Ammon's horn (tissue), 1 donor: ENCODE results near the gene PALLD.

Source experiments
- DNase-seq: peaks from one replicate; pipeline ENCODE4 v3.0.0-alpha.2; 2016; ENCODE audit warnings: low spot score

PALLD gene

DNA sequence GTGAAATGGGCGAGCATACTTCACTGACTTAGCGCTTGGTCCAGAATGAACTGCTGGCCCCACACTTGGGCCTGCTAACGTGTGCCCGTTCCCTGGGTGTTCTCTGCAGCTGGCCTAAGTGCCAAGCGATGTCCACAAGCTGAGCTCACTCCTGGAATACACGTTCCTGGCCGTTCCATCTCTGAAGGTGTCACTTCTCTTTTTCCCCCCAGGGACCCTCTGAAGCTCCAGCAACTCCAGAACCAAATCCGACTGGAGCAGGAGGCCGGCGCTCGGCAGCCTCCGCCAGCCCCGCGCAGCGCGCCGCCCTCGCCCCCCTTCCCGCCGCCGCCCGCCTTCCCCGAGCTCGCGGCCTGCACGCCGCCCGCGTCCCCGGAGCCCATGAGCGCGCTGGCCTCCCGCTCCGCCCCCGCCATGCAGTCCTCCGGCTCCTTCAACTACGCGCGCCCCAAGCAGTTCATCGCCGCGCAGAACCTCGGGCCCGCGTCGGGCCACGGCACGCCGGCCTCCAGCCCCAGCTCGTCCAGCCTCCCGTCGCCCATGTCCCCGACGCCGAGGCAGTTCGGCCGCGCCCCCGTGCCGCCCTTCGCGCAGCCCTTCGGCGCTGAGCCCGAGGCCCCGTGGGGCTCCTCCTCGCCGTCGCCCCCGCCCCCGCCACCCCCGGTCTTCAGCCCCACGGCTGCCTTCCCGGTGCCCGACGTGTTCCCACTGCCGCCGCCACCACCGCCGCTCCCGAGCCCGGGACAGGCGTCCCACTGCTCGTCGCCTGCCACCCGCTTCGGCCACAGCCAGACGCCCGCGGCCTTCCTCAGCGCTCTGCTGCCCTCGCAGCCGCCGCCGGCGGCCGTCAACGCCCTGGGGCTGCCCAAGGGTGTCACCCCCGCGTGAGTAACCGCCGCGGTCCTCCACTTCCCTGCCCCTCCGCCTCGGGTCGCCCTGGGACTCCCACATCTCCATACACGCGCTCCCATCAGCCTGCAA is 380.9 kb downstream of the PALLD start:
- DNase-seq, result peak; percentile 34

DNA sequence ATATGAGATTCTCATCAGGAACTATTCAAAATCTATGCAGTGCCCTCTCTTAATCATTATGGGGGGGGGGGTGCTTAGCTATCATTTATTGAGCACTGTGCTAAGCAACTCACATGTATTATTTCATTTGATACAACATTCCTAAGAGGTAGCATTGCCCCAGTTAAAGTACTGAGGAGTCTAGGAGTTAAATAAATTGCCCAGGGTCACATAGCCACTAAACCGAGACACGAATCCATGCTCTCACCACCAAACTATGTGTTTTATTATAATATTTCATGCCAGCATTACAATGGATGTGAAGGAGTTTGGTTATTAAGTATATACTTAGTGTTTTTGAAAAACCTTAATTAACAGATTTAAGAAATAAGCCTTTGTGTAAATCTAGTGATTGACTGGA is 381.8 kb downstream of the PALLD start:
- no peak for DNase-seq

- no peak for DNase-seq
These were observed 382.3 kb downstream of the PALLD start for GRCh38 chr4:168879188-168879587.

DNA sequence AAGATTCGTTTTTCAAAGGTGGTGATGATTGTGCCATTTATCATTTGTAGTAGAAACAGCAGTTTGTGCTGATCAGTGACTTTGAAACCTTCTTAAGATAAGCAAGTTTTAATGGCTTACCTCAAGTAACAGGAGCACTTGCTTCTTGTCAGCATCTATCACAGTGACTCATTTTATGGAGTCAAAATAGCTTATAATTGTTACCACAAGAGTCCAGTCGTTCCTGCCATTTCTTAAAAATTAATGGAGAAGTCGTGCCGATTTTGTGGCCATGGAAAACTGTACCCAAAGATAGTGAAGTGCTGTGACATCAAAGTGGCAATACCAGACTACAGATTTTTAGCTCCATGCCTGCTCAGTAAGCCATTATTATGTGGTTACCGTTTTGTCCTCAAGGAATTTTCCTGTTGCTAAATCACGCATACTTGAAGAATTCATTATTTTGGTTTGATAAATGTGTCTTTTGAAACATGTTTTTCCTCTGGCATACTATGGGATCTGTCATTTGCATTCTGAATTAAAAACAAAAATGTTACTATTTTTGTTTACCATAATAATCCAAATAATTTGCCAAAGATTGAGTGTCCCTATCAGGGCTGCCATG is 383.3 kb downstream of the PALLD start:
- no peak for DNase-seq

- peak; percentile 30 for DNase-seq
These were observed 384.2 kb downstream of the PALLD start for GRCh38 chr4:168880811-168881595.

DNA sequence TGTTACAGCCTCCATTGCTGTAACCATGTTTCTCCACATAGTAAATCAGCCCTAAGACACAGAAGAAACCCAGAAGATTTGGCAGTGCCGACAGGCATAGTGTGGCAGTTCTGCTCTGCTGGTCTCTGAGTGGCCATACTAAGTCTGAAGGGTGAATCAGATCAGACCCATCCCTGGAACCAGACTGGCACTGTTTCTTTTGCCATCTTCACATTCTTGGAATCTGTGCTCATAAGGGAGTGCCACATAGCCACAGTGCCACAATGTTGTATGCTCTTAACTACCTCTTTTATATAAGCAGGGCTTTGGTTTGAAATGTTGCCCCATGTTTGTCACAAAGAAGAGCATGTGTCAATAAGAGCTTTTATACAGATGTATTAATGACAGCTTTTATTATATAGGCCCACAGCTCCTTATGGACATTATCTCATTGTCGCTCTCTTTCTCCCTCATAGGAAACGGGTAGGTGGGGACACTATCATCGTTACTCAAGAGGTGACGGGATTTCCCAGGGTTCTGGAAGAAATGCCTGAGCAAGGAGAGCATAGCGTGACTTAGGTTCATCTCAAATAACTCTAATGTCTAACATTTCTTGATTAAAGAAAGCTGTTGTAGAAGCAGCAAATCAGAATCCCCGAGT is 385.0 kb downstream of the PALLD start:
- DNase-seq, result no peak

DNA sequence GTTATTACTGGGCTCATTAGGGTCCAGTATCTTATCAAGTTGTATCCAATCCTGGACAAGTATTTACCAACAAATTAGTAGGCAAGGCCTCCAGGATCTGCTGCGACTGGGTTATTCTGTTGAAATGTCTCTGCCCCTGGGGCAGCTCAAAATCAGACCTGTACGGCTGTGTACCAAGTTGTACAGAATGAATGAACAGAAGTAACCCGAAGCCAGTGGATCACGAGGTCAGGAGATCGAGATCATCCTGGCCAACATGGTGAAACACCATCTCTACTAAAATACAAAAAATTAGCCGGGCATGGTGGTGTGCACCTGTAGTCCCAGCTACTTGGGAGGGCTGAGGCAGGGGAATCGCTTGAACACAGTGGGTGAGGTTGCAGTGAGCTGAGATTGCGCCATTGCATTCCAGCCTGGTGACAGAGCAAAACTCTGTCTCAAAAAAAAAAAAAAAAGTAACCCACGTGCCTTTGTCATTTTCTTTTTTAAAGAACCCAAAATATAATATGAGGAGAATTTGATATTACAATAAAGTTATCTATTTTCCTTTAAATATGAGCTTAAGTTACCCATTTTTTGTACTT is 385.9 kb downstream of the PALLD start:
- DNase-seq, result no peak

GRCh38 chr4:168883513-168883912 is 386.7 kb downstream of the PALLD start:
- no peak for DNase-seq

GRCh38 chr4:168884251-168885124 is 387.6 kb downstream of the PALLD start:
- DNase-seq, result no peak

- no peak for DNase-seq
These were observed 388.5 kb downstream of the PALLD start for GRCh38 chr4:168885400-168885799.

DNA sequence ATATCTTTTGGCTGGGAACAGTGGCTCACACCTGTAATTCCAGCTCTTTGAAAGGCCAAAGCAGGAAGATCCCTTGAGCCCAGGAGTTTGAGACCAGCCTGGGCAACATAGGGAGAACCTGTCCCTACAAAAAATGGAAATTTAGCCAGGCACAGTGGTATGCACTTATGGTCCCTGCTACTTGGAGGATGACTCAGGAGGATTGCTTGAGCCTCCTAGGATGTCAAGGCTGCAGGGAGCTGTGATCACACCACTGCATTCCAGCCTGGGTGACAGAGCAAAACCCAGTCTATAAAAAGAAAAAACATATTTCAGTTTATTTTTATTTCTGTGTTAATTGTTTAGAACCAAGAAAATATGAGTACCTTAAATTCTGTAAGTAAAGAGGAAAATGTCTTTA is 389.5 kb downstream of the PALLD start:
- no peak for DNase-seq

DNA sequence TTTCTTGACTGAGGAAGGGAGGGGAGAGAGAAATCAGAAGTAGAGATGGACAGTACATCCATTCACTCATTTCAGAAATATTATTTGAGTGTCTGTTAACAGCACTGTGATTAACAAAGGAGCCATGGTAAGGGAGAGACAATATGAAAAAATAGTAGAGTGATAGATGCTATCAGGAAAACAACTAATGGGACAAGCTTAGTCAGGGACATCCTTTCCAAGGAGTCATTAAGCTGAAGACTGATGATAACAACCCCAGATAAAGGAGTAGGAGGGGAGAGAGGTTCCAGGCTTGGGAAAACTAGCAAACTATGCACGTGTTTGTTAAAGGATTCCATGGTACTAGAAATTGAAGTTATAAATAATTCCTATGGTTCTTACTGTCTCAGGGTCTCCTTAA is 391.0 kb downstream of the PALLD start:
- DNase-seq, result no peak

DNA sequence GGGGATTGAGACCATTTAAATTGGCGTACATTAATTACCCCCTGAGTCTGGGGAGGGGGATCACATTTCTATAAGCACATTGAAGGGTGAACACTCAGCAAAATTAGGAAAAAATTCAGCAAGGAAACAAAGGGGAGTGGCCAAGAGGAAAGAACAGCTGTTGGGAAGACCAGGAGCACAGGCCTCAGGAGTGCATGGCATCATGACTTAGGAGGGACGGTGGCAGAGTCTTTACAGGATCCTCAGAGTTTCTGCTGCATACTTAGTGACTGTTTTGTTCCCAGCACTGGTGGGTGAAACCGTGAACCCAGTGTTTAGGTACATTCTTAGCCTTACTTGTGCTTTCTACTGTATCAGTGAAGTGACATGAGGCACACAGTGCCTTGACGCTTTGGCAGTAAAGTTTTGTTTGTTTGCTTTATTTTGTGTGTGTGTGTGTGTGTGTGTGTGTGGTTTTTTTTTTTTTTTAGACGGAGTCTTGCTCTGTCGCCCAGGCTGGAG is 391.9 kb downstream of the PALLD start:
- no peak for DNase-seq

GRCh38 chr4:168891086-168891485 is 394.2 kb downstream of the PALLD start:
- DNase-seq, result no peak

GRCh38 chr4:168891688-168892087 is 394.8 kb downstream of the PALLD start:
- no peak for DNase-seq

GRCh38 chr4:168892475-168892874 is 395.6 kb downstream of the PALLD start:
- no peak for DNase-seq

DNA sequence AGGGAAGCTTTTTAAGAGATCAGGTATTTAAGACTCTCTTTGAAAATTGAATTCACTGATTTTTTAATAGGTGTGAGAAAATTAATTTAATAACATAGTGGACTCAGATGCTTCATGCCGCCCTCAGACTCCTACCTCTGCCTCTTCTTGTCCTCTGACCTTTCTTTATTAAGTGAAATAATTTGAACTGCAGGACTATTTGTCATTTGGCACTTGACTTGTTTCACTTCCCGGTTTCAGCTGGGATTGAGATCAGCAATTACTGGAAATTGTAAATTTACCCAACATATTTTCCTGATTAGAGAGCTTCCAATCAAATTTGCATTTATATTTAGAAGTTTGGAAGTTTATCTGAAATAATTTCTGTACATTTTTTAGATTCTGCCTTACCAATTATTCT is 396.4 kb downstream of the PALLD start:
- DNase-seq, result no peak

DNA sequence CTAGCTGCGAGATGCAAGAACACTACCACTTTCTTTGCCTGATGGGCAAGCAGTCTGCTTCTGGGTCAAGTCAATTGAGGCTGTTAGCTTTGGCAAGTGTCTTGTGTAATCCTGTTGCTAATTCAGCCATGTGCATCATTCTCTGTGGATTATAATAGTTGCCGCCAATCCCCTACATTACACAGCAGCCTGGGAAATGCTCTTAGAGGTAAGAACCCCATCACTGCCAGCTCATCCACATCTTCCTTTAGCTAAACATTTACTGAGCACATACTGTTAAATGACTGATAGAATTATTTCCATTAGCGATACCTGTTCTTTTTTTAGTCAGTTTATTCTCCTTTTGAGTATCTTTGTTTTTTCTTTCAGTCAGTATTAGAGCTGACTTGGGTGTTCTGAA is 397.0 kb downstream of the PALLD start:
- DNase-seq, result no peak

GRCh38 chr4:168900080-168900479 is 403.2 kb downstream of the PALLD start:
- DNase-seq, result no peak

GRCh38 chr4:168907119-168907698 is 410.4 kb downstream of the PALLD start:
- no peak for DNase-seq
